ENCODE data around the gene RANGAP1.
A peak's percentile ranks its signal among the peaks of the same experiment; 100 is the strongest.

The RANGAP1 gene

GRCh38 chr22:41231369-41231768 lies 54.6 kb downstream of the RANGAP1 start:
- DNase-seq = no peak

DNA sequence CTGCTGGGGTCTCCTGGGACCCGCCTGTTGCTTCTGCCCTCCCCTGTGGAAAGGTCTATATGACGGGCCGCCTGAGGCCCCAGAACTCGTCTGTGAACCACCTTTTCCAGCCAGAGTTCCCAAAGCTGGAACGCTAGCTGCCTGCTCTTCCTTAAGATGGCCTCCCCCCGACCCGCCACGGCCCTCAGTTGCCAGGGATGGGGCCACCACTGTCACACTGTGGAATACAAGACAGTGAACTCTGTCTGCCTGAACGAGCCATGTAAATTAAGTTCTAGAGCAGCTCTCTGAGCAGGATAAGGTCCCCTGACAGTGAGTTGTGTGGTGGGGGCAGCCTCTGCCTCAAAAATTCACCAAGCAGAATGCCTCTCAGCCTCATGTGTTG lies 55.6 kb downstream of the RANGAP1 start:
- no peak for DNase-seq

DNA sequence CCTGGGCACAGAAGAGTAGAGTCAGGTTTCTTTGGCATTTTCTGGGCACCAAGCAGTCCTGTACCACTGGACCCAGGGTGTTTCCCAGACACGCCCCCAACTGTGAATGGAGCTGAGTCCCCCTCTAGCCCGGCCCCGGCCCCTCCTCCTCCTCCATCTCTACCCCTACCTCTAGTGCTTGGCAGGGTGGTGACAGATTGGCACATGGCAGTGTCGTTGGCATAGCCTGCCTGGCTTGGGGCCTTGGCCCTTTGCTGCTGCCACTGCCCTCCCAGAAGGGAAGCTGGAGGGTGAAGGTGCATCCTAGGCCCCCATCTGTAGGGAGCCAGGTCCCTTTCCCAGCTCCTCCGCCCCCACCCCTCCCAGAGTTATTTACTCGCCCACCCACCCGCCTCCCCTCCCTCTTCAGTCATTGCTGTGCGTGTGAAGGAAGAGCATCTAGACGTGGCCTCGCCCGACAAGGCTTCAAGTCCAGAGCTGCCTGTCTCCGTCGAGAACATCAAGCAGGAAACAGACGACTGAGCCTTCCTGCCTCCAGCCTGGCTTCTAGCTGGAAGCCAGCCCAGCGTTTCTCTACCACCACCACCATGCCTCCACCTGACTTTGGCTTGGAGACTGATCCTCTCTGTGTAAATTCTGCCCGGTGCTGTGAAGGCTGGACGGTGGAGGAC lies 56.1 kb downstream of the RANGAP1 start:
- DNase-seq = peak; percentile 75

- no peak for DNase-seq
Measured at GRCh38 chr22:41229215-41229614, 56.8 kb downstream of the RANGAP1 start.

- no peak for DNase-seq
Measured at GRCh38 chr22:41226723-41227655, 59.0 kb downstream of the RANGAP1 start.

DNA sequence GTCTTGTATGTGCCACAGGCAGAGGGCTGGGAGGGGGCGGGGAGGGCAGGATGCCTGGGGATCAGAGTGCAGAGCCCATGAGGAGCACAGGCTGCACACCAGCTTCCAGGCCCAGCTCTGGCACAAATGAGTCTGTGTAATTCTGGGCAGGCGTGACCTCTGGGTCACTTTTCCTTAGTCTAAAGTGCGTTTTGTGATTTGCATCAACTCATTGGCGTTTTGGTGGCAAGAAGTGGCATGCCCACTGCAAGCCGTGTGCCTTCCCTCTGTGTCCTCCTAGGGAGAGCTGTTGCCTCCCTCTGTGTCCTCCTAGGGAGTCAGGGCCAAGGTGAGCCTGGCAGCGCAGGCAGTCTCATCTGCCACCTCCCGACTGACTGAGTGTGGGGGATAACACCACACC lies 62.5 kb downstream of the RANGAP1 start:
- DNase-seq = no peak

- DNase-seq = no peak
Measured at GRCh38 chr22:41222846-41223507, 63.0 kb downstream of the RANGAP1 start.

GRCh38 chr22:41217553-41218157 lies 68.3 kb downstream of the RANGAP1 start:
- DNase-seq = peak; percentile 81

DNA sequence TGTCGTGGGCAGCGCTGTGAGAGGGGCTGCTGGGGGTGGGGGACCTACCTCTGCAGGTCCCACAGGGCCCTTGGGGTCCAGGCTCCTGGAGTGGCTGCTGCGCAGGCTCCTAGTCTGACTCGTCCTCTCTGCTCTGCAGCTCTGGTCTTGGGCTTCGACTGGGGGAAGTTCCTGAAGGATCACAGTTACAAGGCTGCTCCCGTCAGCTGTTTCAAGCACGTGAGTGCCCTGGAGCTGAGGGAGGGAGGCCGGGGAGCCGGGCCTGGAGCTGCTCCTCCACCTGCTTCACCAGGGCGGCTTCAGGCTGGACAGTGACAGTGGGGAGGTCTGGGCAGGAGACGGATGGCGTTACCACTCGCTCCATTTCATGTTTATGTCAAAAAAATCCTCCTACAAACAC lies 69.0 kb downstream of the RANGAP1 start:
- DNase-seq = no peak

DNA sequence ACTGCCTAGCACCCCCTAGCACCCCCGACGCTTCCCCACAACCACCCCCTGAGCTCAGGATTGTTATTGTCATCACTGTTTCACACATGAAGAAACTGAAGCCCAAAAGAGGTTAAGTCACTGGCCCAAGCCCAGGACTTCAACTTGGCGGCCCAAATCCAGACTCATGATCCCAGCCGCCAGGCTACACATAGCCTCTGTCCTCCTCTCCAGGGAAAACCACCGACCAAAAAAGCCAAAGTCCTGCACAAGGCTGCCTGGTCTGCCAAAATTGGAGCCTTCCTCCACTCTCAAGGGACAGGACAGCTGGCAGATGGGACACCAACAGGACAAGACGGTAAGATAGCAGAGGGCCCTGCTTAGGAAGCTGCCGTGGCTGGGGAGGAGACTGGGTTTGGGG lies 70.1 kb downstream of the RANGAP1 start:
- DNase-seq = no peak

DNA sequence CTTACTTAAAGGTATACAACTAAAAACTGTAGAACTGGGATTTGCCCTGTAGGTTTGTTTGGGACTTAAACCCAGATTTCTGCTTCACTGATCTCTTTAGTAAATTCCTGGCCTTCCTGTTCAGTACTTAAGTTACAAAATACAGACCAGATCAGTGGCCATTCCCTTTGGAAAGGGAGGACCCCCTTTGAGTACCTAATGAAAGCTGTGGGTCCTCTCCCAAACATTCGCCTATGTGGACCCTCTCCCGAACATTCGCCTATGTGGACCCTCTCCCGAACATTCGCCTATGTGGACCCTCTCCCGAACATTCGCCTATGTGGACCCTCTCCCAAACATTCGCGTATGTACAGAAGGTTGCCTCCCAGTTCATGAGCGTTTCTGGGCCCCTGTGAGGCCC lies 70.6 kb downstream of the RANGAP1 start:
- DNase-seq = no peak

GRCh38 chr22:41206719-41207118 lies 79.3 kb downstream of the RANGAP1 start:
- no peak for DNase-seq

DNA sequence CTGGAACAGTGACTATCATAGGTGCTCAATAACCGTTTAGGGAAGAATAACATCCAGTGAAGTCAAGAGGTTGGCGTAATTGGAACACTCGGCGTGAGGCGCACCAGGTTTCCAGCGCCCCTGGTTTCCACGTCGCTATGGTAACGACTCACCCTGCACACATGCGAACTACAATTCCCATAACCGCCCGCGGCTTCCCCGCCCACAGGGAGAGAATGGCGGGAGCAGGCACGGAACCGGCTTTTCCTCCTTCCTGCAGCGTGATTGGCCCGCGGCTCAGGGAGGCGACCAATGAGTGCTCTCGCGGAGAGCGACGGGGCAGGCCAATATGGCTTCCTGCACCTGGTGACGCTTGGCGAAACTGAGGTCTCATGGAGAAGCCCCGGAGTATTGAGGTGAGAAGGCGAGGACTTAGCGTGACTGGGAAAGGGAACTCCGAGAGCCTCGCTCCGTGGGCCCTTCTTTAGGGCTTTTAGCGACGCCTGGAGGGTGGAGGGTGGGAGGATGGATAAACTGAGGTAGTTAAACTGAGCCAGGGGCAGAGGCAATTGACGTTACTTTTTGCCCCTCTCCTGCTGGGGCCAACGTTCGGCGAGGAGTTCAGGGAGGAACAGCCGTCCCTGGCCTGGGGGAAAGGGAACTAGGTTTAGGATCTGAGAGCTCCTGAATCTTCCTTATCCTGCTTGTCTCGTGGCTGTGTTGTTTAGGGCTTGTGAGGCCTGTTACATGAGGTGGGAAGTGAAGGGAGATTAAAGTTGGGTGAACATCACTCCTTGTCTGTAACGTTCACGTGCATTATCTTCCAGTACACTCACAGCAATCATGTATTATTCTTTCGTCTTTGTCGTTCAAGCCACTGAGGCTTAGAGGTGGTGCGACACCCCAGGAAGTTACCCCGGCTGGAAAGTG lies 80.7 kb downstream of the RANGAP1 start, which contains the start of gene L3MBTL2:
Gene L3MBTL2, plus strand, starts transcription at position 321 of the 909 bp plus-strand sequence. Its CDS starts 51 bp downstream, at position 372.
- DNase-seq = peak; percentile 99

- no peak for DNase-seq
Measured at GRCh38 chr22:41204066-41204465, 81.9 kb downstream of the RANGAP1 start.

GRCh38 chr22:41203118-41203517 lies 82.9 kb downstream of the RANGAP1 start:
- no peak for DNase-seq

GRCh38 chr22:41201141-41201540 lies 84.8 kb downstream of the RANGAP1 start:
- DNase-seq = peak; percentile 37

- peak; percentile 69 for DNase-seq
Measured at GRCh38 chr22:41198027-41198580, 87.9 kb downstream of the RANGAP1 start.

- peak; percentile 90 for DNase-seq
Measured at GRCh38 chr22:41197038-41197972, 88.7 kb downstream of the RANGAP1 start.
